Stimulated activated CD8-positive, alpha-beta memory T cell treated with anti-CD3 and anti-CD28 coated beads, Interleukin-4, amount 100 ng/mL, for 4 hours (primary cell): ENCODE results near the gene ARHGAP24.
"Not testable (repeated sequence)": the region's sequence is repeated elsewhere in the genome, so short reads cannot be mapped to it uniquely, and the experiment has no call there.

Source experiments
- DNase-seq, 2 donors: peaks; one replicate each; pipeline ENCODE4 v3.0.0-alpha.2; 2020; ENCODE audit warnings: low read depth in 2 of 2, low spot score in 1 of 2

Gene ARHGAP24

DNA sequence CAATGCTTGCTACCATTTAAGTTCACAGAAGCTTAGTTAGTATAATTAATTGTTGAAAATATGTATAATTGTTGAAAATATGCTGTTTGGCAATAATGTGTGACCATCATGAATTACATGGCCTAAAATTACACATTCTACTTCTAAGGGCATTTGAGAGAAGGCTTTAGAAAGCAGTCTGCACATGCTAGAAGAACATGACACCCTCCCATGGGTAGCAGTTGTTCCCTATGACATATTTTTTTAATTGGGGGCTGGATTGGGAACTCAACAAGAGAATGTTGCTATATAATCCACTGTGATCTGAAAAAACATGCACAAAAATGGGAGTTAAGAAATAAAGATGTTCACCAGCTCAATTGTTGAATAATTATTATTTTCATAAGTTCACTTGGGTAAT, 331.4 kb downstream of the ARHGAP24 start:
- no peak for DNase-seq

- no peak for DNase-seq
Observed at GRCh38 chr4:85807247-85807950, 332.4 kb downstream of the ARHGAP24 start.

- DNase-seq: no peak
Observed at GRCh38 chr4:85808104-85808503, 333.2 kb downstream of the ARHGAP24 start.

- no peak for DNase-seq
Observed at GRCh38 chr4:85808864-85809263, 333.9 kb downstream of the ARHGAP24 start.

DNA sequence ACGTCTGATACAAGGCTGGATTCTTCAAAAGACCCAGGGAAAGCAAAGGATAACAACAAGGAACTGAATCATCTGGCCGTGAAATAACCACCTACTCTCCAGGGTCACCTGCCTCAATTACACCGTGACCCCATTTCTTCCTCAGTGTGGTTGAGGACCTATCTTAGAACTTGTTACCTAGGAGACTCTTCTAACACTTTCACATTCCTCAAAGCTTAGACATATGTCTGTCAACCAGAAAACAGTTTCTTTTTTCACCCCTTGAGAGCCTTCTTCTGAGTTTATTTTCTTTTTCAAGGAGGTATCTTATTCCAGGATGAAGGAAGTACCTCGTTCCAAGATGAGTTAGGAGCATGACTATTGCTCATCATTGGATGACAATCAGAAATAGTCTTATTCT, 337.8 kb downstream of the ARHGAP24 start:
- DNase-seq: no peak

DNA sequence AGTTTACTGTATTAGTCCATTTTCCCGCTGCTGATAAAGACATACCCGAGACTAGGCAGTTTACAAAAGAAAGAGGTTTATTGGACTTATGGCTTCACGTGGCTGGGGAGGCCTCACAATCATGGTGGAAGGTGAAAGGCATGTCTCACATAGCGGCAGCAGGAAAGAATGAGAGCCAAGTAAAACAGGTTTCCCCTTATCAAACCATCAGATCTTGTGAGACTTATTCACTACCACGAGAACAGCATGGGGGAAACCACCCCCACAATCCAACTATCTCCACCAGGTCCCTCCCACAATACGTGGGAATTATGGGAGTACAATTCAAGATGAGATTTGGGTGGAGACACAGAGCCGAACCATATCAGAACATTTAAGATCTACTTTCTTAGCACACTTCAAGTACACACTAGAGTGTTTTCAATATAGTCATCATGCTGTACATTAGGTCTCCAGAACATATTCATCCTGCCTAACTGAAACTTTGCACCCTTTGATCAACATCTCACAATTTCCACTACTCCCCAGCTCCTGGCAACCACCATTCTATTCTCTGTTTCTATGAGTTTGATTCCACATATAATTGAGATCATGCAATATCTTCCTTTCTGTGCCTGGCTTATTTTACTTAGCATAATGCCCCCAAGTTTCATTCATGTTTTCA, 341.0 kb downstream of the ARHGAP24 start:
- DNase-seq: no peak

GRCh38 chr4:85818700-85819099, 343.8 kb downstream of the ARHGAP24 start:
- DNase-seq: no peak

GRCh38 chr4:85820101-85820500, 345.2 kb downstream of the ARHGAP24 start:
- not testable (repeated sequence) for DNase-seq

DNA sequence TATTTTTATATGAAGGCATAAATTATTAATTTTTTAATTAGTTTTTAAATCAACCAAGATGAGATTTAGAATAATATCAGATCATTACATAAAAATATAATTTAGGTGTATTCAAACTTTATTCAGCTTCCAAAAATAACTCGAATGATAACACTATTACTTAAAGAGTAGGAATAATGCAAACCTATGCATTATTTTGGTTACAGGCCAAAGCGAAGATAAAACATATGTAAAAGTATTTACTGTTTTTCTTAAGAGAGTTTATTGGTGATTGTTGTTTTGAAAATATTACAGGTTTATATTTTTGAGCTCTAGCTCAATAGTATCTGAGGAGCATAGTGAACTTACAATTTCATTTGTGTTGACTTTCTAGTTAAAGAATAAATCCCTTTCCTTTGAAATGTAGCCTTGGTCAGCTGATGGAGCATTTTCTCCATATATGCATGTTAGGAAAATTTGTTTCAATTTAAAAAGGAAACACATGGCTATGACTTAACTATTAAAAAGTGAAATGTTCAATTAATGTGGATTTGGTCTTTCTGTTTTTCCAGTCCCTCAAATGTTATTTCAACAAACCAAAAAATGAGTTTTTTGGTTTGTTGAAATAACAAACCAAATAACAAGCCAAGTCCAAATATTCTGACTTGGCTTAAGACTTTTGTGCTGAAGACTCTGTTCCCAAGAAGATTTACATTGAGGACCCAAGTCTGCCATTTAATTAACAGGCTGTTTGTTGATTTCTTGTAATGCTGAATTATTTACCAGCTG, 346.9 kb downstream of the ARHGAP24 start:
- no peak for DNase-seq

GRCh38 chr4:85823295-85823694, 348.3 kb downstream of the ARHGAP24 start:
- DNase-seq: no peak

DNA sequence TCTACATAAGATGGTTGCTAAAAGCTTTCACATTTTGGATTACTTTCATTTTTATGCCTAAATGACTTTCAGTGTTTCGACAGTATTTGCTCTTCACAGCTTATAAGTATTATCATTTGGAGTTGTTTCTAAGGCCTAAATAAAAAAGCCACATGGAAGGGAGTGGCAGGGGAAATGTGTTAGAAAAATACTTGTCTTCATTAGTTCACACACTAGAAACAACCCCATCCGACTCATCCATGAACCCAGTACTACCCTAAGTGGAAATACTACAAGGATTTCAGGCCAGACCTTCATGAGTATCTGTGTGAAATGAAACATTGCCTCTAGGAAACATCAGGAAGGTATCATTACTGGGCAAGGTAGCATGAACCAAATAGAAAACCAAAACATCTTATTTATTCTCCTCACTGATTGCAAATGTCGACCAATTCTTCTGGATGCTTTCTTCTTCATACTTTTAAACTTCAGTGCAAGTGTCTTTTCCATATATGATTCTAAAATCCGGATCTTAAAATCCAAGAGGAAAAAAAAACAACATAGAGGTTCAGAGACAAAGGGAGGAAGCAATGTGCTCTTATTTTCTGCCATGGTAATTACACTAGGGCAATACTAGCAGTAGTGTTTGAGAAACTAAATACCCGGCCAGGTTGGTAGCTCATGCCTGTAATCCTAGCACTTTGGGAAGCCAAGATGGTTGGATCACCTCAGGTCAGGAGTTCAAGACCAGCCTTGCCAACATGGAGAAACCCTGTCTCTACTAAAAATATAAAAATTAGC, 349.4 kb downstream of the ARHGAP24 start:
- no peak for DNase-seq

- DNase-seq: no peak
Observed at GRCh38 chr4:85826060-85826678, 351.2 kb downstream of the ARHGAP24 start.

DNA sequence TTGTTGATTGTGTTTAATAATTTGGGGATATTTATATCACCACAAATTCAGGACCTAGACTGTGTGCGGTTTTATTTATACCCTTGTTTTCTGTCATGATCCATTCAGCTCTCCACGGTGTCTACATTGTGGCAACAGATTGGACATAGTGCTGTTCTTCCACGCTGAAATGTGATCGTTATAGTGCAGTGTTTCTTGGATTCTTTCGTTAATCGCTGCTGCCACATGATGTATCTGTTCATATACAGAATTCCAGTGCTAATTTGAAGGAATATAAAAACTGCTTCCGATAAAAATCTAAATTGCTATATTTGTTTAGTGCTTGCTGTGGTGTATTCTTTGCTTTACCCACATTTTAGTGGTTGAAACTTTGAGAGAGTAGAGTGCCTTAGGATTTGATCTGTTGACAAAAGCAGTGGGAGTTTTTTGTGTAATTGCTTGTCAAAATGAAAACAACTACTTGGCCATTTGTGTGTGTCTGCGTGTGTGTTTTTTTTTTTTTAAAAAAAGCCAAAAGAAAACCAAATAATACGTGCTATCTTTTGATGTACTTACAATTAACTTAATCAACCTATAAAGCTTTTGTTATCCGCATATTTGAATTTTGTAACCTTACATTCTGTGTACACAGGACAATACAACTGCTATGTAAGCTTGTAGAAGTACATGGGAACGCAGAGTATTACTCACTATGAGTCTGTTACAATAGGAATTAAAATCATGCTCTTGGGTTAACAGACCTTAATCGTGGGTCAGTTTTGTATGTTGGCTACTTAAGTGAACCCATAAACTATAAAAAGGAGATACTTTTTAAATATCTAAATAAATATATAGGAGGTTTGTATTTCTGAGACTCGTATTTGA, 353.3 kb downstream of the ARHGAP24 start:
- no peak for DNase-seq

DNA sequence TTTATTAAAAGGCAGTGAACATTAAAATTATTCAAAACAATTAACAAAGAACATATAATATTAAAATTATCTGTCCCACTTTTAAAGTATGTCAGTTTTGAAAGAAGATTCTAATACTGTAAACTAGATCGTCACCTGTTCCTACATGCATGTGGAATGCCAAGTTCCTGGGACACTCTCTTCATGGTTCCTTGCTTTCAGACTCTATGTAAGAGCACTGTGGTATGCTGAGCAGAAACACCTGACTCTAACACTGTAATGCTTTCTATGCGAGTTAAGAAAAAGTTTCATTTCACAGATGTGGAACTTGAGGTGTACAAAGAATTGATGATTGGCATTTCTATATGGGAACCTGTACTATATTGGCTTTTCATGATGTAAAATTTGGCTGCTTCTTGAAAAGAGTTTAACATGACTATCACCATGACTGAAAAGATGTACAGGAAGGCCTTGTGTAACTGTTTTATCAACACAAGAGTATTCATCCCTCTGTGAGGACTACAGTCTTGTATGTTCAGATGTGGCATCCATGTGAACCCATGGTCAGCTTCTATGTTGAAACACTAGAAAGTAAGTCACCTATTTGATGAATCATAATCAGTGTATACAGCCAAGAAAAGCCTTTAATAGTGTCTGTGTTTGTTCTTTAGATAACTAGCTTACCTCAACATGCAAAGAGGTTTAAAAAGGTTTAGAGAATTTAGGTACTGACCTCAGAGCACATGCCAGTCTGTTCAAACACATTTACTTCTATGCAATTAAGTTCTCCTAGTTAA, 354.5 kb downstream of the ARHGAP24 start:
- no peak for DNase-seq

GRCh38 chr4:85831647-85832046, 356.7 kb downstream of the ARHGAP24 start:
- no peak for DNase-seq

DNA sequence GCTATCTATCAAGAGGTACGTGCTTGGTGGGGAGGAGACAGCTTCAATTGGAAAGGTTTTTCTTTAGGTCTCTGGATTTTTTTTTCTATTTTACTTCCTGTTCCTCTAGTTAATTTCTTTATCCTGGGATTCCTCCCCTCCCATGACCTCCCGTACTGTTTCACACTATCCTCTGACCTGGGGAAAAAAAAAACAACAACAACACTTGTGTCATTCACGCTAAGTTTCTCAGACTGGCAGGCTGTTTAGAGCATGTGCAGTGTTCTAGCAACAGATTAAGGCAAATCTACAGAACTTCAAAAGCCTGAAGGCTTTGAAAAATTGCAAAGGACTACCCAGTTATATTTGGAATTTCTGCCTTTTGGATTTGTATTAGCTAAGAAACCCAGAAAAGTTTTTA, 358.4 kb downstream of the ARHGAP24 start:
- DNase-seq: no peak

DNA sequence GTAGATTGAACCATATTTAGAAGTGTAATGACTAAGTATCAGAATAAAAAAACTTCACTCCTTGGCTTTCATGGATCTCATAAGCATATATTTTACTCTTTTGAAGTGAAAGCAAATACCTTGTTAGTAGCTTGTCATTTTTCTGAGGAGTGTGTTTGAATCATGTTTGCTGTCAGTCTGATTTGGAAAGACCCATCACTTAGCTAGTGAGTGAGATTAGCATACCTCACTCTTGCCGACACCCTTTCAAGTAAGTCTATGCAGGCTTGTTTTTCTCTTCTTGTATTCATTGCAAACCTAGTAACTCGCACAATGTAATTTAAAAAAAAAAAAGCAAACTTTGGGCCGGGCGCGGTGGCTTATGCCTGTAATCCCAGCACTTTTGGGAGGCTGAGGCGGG, 360.0 kb downstream of the ARHGAP24 start:
- DNase-seq: no peak

DNA sequence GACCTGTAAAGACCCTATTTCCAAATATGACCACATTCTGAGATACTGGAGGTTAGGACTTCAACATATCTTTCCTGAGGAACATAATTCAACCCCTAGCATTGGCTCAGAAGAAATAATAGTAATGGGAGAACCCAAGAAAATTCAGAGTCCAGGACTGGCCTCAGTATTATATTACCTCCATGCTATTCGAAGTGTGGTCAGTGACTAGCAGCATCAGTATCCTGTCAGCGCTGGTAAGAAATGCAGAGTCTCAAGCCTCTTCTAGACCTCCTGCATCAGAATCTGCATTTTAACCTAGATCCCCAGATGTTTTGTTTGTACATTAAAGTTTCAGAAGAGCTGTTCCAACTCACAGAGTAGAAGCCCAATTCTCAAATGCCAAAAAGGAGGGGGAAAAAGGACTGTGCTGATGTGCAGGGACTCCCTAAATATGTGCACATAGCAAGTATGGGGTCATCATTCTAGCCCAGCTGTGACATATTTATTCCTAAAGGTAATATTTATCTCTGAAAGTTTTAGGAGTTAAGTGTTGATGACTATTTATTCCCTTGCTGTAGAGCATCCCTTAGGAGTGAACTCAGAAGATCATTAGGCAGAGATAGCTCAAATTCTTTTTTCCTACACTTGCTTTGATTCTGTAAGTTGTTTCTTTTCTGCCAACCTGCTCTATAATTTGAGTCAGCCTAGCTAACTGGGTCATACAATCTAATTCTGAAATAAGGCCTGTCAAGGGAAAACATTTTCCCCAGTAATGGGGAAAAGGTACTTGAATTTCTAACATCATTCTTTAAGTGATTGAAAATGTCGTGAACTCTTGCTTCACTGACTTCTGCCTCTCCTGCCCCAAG, 361.9 kb downstream of the ARHGAP24 start:
- no peak for DNase-seq

- DNase-seq: no peak
Observed at GRCh38 chr4:85837439-85837733, 362.4 kb downstream of the ARHGAP24 start.
